ENCODE measurements around the gene BEND5.
A peak's percentile ranks its signal among the peaks of the same experiment; 100 is the strongest.

Gene BEND5

DNA sequence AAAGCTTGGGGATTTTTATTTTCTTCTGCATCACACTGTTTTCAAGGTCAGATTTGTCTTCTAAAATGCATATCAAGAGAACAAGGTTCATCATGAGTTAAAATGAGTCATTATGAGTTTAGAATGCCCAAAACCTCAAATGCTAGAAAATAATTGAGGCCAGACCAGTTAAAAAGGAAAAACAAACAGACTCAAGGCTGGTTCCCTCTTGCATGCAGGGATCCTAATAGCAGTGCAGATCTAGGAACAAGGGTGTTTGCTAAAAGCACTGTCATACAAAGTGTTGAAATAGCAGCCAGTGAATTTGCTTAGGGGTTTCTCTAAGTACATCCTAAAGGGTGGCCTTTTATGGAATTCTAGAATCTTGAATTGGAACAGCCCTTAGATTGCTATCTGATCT is 15.3 kb downstream of the BEND5 start:
- no peak for DNase-seq

DNA sequence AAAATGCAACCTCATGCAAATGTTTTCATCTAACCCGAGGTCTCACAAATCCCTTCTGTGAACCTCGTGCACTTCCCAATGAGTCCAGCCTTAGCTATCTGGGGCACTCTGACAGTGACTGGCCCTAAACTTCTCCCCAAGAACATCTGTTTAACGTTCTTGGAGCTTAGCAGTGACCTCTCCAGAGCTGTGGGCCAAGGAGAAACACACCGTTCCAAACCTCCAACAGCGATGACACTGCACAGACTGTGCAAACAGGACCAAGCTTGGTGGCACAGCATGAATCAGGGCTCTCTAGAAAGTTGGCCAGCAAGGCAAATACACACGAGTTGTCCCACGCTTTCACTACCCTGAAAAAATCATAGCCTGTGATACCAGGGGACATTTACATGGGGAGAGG is 15.8 kb downstream of the BEND5 start:
- DNase-seq = no peak

DNA sequence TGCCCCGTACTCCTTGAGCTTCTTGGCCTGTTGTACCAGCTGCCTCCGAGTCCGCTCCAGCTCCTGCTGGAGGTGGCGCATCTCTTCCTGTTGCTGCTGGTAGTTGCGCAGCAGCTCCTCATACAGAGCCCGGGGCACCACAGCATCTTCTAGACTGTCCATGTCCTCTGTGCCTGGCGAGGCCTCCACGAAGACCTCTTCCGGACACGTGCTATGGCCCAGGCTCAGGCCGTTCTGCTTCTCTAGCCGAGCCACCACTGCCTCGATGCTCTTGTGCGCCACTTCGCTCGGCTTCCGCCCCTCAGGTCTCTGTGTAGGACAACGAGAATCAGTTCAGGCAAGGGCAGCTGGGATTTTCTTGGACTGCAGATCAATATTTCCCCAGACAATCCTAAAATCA is 17.7 kb downstream of the BEND5 start:
- DNase-seq = no peak

DNA sequence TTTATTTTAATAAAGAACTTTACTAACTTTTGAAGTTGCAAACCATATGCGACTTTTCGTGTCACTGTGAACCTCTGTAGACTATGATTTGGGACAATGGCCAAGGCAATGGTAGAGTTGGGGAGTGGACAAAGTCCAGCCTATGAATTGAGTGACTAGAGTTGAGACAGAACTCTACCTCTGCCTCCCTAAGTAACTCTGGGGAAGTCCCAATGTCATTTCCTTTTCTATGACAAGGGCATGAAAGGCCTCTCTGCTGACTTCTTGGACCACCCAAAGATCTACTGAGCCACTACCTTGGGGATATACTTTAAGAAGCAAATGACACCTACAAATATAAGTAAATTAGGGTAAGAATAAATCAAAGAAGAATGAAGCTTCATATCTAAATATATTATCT is 19.3 kb downstream of the BEND5 start:
- DNase-seq = no peak

DNA sequence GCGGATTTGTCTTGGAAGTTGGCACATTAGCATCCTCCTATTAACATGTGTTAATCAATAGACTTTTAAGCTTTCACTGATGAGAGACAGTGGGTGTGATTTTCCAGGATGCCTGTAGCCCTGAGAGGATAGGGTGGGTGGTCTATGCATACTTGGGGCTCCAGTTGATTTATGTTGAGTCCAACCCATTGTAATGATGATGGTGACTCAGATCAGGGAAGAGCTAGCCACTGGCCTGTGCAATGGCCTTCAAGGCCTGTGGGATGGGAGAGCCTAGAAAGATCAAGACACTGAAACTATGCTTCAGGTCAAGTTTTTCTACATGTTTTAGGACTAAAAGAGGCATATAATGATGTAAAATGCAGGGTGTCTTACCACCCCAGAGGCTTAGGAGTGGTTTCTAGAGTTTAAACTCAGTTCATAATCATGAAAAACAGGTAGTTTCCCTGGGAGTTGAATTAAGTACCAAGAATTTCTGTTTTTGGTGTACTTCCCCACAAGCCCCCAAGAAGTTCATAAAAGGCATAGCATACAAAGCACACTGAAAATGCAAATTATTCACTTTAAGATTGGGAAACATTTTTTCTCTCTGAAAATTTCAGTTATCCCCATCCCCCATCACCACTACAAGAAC is 19.9 kb downstream of the BEND5 start:
- DNase-seq = no peak

DNA sequence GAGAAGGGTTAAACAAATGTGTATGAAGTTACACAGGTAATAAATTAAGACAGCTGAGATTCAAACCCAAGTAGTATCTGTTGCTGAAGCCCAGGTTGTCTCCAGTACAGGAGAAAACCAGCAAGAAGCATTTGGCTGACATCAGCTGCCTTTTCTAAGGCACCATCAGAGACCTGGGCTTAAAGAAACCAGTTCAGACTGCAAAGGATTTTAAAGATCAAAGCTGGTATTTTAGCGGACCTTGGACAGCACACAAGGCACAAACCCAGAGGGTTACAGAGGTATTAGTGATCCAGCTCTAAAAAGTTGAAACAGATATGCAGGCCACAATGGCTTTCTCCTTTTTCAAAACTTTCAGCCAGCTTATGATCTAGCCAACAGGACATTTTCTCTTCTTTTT is 23.4 kb downstream of the BEND5 start:
- no peak for DNase-seq

DNA sequence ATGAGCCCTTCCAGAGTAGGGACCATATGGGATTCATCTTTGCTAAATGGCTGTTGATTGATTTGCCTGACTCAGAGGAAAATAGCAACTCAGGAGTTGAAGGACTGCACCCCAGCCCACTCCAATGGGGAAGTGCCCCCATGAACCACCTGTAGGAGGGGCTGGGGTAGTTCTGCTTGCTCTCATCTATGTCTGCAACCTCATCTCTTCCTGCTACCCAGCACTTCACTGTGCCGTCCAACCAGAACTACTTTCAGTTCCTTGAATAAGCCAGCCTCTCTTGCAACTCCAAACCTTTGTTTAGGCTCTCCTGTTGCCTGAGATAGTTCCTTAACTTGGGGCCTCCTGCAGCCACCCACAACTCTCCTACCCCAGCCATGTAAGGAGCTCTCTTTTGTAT is 26.6 kb downstream of the BEND5 start:
- no peak for DNase-seq

DNA sequence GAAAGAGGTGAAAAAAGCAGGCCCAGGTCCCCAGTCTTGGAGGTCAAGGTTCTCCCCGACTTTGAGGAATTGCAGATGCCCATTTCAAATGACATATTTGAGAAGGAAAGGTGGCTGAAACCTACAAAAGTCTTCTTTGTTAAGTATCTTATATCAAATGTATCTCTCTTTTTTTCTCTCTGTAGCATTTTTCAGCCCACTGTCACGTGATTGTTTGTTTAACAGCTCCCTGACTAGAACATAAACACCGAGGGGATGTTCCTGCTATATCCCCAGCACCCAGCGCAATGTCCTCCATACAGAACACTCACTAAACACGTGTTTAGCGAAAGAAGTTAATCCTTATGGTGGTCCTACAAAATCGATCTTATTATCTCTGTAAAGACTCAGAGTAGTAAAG is 27.6 kb downstream of the BEND5 start:
- DNase-seq = no peak

DNA sequence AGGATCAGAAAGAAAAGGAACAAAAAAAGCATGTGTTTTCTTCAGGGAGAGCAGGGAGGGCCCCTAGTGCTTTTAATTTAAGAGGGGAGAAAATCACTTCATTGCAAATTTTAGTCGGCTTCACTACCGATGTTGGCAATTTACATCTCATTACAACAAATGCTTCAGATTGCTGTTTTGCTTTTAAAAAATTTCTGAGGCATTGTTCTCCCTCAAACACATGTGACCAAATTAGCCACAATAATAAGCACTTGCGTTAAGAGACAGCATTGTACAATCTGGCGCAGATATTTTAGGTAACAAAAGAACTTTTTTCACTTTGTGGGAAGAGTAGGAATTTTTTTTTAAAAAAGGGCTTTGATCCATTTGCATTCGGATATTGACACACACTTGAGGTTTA is 29.8 kb downstream of the BEND5 start:
- DNase-seq = no peak

DNA sequence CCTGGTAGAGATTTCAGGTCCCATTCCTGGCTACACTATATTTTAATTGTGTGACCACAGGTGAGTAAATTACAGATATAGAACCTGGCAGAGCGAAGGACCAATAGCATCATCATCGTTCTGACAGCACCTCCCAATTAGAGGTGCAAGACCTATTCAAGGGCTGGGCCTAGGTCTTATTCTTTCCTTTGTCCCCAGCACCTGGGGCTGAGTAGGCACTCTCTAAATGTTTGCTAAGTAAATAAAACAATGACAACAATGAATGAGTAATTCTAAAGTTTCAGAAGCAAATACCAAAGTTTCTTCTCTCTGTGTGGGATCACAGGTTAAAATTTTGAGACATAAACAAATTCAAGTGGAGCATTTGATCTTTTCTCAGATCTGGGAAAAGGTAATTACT is 32.7 kb downstream of the BEND5 start:
- DNase-seq = no peak

DNA sequence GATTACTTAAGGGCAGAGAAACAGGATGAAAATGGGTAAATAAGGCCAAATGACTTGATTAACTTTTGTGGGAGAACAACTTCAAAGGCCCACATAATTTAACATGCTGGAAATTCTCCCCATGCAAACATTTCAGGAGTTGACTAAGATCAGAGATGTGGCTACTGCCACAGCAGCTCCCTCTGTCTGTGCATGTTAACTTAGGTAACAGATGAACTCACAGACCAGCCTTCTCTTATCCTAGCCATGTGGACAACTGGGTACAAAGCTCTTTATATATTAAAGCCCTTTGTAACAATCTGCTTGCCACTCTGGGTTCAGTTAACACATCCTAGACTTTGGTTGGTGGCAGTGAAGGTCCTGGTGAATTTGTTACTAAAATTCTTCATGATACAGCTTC is 33.2 kb downstream of the BEND5 start:
- DNase-seq = no peak

DNA sequence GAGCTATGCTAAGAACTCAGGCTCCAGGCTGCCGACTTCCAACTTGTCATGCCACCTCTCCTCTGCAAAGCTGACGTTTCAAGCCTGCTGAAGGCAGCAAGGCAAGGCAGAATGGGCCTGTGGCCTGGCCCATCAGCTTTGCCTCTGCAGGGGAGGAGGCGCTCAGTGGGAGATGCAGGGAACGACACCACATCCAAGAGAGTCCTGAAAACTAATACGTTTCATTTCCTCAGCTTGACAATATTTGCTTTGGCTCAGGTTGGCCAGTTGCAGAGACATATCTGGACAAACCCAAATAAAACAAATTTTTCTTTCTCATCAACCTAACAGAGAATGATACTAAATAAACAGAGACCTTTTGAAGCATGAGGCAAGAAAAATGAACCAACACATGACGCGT is 35.3 kb downstream of the BEND5 start:
- peak; percentile 8 for DNase-seq

DNA sequence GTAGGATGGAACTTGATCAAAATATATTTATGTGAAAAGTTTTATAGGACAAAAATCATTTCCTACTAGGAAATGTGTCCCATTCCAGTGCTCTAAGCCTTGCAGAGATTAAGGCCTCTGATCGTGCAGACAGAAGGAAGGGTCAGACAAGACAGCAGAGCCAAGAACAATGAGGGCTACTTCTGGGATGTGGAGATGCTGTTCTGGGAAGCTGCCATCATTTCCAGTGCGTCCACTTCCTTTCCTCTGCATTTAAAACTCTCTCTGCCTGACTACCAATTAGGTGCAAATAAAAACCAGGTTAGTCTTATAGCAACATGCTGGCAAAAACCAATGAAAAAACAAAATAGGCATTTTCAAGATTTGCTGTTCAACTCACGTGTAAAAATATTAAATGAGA is 36.1 kb downstream of the BEND5 start:
- no peak for DNase-seq

DNA sequence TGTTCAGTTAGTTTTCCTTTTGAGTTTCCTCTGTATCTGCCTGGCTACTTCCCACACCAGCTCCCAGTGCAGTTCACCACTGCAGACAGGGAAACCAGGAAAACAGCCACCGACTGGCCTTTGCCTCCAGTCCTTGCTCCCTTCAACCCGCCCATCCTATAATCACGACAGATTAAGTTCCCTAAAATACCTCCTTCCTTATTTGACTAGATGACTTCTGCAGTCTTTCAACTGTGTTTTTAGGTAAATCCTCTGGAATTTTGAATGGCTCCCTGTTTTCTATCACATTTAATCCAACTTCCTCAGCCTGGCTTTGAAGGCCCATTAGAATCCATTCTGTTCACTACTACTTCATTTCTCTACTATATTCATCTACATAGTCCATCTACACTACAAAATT is 37.6 kb downstream of the BEND5 start:
- no peak for DNase-seq

DNA sequence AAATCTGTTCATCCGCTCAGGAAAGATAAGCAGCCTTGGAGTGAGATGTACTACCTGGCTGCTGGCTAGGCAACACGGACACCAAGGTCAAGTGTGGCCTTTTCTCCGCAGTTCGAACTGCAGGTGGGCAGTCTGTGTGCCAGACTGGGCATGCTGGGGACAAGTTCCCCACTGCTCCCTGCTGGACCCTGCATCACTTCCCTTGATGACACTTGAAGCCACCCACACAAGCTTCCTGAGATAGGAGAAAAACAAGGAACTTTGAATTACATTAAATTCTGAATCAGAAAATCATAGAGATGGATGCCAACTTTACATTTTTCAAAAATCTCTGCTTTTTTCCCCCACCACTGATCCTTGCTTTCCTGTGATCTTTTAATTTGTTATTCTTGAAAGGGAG is 38.3 kb downstream of the BEND5 start:
- no peak for DNase-seq

DNA sequence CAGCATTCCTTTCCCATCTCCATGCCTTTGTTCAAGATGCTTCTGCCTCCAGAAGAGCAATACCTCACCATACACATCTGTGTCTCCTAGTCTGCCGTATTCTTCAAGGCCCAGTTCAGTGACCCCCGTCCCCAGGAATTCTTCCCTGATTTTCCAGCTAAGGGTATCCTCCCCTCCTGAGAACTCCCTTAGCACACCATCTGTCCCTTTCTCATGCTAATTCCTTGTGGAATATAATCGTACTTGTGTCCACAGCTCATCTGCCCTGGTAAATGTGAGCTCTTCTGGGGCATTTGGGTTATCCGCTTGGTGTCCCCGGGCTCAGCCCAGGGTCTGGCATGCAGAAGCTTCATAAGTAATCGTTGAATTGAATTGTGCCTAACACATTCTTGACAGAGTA is 40.9 kb downstream of the BEND5 start:
- DNase-seq = no peak

DNA sequence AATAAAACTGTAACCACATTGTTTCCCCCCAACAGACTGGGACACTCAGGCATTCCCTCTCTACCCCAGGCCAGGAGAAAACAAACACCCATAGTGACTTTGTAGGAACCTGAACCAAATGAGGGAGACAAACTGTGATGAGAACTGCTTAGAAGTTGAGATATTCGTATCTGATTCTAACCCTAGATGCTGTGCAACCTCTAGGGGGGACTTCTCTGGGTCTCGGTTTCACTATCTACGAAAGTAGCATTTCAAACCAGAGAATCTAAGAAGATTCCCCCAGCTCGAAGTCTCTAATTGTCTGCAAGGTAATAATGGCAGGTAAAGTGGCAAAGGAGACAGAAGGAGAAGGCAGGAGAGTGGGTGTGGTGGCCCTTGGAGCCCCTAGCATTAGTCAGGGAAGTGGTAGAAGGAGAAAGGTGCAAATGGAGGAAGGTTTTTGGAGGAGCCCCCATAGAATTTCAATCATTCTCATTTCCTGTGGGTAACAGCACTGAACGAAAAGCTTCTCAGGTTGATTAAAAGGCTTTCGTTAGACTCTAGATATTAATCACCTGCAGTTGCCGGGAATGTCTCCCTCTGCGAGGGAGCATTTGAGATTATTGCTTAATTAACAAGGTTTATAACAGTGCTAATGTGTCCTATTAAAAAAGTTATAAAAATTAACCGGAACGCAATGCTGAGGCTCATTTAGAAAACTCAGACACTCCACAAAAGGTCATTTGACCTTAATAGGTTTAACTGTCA is 46.4 kb downstream of the BEND5 start:
- no peak for DNase-seq

DNA sequence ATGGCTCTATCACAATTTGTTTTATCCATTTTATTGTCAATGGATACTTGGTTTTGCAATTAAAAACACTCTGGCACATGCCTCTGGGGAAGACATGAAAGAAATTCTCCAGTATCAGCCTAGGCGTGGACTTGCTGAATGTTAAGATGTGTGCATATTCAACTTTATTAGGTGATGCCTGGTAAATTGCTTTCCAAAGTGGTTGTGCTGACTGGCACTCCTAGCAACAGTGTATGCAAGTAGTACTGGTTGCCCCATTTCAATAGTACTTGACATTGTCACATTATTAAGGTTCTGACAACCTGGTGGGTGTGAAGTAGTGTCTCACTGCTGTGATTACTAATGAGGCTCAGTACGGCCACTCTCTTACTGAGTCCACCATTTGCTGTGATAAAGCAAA is 48.1 kb downstream of the BEND5 start:
- no peak for DNase-seq

DNA sequence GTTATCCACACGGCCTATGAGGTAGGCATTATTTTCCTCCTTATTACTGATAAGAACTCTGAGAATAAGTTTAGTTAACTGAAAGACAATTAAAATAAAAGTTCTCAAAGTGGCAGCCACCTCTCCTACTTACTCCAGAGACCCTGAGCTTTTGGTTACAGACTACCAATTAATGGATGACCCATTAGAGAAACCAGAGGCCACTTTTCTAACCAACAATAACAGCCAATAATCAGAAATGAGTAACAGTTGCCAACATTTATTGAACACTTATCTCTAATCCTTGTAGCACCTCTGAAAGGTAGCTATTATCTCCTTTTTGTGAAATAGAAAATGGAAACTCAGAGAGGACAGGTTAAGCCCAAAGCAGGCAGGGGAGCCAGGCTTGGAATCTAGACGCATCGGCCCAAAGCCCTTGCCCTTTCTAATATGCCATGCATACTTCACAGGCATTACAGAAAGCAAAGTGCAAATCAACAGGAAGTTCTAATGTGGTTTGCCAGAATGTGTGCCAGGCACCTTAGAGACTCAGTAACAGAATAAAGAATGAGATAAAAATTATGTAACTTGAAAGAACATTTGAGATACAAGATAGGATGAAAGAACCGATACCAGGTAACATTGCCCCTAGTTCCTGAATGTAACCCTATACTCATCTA is 50.0 kb downstream of the BEND5 start:
- no peak for DNase-seq

DNA sequence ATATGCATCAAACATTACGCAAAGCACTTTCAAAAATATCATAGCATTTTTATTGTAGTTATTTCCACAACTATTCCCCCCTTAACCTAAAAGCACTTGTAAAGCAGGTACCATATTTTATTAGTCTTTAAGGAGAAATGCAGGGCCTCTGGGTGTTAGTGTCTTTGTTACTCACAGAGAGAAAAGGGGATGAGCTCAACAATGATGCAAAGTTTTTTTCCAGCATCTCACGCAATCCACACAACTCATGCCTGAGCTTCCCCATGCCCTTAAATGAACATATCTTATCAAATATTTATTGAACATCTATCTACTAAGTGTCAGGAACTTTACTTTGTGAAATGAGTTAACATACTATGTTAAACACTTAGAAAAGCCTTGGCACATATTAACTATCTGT is 50.6 kb downstream of the BEND5 start:
- no peak for DNase-seq

DNA sequence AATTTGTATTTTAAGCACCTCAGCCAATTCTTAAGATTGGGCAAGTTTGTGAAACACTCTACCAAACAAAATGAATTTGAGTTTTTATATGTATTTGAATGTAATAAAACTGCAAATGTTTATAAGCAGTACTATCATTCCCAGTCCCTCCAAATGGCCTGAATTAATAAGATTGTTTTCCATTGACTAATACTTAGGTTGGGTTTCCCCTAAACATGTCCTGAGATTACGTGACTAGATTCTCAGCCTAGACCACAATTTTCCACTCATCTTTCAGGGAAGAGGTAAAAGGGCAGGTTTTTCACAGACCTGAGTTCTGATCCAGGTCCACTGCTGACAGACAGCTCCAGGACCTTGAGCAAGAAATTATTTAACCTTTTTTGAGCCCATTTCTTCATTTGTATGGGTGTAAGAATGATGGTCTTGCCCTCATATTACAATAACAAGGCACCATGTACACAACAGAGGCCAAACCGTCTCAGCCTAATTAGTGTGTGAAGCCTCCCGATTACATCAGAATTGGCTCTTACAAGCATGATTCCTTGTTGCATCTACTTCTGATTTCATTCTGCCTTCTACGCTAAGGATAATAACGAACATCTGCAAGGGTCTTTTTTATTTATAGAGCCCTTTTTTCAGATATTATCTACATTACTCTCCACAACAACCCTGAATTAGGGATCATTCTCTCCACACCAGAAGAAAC is 51.2 kb downstream of the BEND5 start:
- no peak for DNase-seq

DNA sequence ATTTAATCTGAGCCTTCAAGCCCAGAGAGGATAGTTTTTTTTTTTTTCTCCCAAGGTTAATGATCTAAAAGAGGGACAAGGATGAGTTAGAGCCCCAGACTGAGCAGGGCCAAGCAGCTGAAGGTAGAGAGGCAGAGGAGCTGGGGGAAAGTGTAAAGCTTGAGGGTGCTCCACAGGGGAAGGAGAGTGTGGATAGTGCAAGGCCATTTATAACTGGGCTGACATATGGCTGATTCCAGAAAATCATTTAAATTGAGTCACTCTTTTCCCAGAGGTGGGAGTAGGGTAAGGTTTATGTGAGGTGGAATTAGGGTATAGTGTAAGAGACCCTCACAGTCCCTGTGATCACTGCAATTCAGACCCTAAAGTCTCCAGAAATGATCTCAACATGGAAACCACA is 55.8 kb downstream of the BEND5 start:
- no peak for DNase-seq

DNA sequence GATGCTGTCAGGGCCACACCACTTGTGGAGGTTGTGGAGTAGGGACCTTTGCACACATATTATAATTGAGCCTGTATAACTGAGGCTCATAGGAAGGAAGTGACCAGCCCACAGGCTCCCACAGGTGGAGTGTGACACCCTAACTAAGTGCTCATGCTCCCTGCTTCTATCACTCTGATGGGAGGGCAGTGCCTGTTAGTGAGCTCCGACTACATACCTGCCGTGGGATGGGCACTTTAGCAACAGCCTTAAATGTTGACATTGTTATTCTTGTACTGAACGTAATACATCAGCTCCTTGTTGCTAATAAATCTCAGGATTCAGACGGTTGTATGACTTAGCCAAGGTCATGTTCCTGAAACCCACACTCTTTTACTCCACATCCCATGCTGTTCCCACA is 58.0 kb downstream of the BEND5 start:
- DNase-seq = no peak

DNA sequence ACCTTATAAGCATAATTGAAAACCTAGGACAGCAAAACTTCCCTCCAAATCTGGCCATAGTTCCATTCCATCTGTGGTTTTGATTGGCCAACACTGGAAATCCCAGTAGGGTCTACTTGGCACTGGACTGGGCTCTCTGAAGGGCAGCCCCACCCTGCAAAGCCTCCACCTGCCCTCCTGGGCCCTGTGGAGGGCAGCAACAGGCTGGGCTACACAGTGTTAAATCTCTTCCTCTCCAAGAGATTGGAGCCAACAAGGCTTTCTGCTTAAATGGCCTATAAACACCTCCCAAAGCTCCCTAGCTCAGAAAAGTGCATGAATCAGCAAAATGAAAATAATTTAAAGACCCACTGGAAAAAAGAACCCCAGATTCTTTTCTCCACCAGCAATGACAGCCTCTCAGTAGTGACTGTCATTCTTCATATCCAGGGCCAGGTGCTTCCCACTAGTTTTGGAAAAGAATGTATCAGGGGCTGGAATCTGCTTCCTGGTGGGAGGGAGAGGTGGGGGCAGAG is 58.5 kb downstream of the BEND5 start:
- DNase-seq = no peak
